Muscle of arm (tissue), 12 donors: ENCODE data around the gene FILIP1. TPM values are rescaled to one million over a fixed set of nuclear protein-coding genes. Genes with fewer than 3 reads are reported as not detected.

Source experiments
- DNase-seq: peaks from one replicate; pipeline ENCODE4 v3.0.0-alpha.2; 2013
- polyA plus RNA-seq, 12 donors: library from polyadenylated mRNA; unstranded; fragments of 120-200 nt; gene quantifications; one replicate each; pipeline ENCODE4 v1.2.1, GENCODE V29; 2013; ENCODE audit not compliant: insufficient read length in 12 of 12

FILIP1 gene
- polyA plus RNA-seq, 12 donors, result 17.8 to 282 (median 54.3) TPM

DNA sequence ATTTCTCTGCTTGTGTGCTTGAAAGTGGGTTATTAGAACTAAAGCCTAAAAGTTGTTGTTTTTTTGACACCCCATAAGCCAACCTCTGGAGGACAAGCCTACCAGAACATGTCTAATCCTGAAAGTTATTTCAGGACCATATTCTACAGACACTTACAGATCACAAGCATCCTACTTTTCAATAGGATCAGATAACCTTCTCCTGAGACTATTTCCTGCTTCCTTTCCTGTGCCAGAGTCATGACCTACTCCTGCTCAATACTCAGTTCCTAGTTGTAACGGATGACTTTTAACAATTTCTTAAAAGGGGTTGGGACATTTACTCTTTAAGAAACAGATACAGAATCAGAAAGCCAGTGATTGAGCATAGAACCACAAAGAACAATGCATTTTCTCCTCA lies 5.3 kb upstream of the FILIP1 start:
- DNase-seq, result no peak

- no peak for DNase-seq
These were observed 4.4 kb upstream of the FILIP1 start for GRCh38 chr6:75497994-75498393.

DNA sequence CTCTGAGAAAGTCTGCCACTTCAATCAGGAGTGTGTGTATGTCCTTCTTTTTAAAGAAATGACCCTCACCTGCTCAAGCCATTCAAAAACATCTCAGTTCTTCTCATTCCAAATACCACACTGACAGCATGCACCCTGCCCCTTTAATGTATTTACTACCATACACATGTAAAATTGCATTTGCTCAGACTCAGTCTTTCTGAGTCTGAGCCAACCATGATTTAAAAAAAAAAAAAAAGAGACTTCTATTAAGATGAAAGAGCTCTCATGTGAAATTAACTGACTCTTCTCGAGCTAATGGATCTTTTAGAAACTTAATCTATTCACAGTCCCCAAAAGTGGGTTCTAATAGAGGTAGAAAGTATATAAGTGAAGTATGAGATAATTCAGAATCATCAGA lies 1.4 kb upstream of the FILIP1 start:
- no peak for DNase-seq

- no peak for DNase-seq
These were observed 690 bp upstream of the FILIP1 start for GRCh38 chr6:75494290-75494689.

- no peak for DNase-seq
These were observed 1.0 kb downstream of the FILIP1 start for GRCh38 chr6:75492386-75493153.

- DNase-seq, result no peak
These were observed 2.3 kb downstream of the FILIP1 start for GRCh38 chr6:75491291-75491690.

DNA sequence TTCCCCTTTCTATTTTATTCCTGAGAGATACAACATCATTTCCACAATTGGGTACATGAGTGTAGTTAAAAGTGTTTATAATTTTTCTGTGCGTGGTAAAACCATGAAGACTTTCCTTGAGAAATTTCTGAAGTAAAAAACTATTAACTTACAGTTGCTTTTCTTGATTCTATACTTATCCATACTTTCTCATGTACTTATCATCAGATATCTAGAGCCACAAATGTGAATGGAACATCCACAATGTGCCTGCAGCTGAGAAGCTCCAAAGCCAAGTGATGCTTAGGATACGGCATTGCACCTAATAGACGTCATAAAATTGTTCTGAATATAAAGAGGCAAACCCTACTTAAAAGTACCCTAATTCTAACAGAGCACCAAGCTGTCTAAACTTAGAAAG lies 2.9 kb downstream of the FILIP1 start:
- DNase-seq, result no peak

GRCh38 chr6:75489025-75489424 lies 4.6 kb downstream of the FILIP1 start:
- DNase-seq, result no peak

GRCh38 chr6:75488033-75488432 lies 5.6 kb downstream of the FILIP1 start:
- DNase-seq, result no peak

GRCh38 chr6:75486850-75487518 lies 6.6 kb downstream of the FILIP1 start:
- DNase-seq, result no peak

DNA sequence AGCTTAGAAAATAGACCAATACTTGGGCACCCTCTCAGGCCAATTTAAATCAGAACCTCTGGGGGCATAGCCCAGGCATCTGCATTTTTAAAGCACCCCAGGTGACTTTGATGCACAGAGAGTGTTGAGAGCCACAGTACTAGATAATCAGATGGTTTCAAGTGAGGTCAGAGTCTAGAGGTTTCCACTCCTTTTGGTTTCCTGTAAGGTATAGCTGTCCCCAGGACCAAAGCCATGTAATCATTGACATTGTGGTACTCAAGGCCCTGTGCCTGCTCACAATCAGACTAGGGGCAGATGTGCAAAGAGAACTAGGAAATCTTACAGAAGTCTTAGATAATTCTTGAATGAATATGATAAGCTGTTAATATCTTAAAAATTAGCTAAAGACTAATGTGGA lies 9.1 kb downstream of the FILIP1 start:
- no peak for DNase-seq

DNA sequence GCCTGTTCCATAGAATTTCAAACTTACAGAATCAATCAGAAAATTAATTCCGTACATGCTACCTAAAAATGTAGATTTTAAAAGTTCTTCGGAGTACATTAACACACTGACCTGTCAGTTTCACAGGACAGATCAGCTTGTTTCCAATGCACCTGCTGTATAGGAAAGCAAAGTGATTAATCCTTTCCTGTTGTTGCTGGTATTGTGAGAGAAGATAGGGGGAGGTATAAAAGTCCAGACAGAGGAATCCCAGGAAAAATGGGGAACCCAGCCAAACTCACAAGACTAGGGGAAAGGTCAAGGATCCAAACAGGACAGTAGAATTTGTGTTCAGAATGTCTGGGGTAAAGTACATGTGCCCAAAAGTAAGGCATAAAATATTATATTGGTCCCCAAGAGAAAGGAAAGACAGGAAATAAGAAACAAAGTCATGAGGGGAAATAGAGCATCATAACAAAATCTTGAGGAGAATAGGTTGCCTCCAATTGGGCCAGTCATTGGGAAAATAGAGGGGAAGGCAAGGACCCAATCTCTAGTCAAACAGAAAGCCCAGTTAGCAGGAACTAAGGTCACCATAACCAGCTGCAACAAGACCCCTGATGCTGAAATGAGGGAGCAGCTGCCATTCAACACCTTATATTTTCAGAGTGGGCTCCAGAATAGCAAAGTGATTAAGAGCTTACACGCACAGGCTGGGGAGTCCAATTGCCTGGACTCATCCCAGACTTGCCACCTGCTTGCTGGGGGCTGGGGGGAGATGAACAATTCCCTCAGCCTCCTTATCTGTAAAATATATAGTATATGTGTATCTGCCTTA lies 10.3 kb downstream of the FILIP1 start:
- no peak for DNase-seq

DNA sequence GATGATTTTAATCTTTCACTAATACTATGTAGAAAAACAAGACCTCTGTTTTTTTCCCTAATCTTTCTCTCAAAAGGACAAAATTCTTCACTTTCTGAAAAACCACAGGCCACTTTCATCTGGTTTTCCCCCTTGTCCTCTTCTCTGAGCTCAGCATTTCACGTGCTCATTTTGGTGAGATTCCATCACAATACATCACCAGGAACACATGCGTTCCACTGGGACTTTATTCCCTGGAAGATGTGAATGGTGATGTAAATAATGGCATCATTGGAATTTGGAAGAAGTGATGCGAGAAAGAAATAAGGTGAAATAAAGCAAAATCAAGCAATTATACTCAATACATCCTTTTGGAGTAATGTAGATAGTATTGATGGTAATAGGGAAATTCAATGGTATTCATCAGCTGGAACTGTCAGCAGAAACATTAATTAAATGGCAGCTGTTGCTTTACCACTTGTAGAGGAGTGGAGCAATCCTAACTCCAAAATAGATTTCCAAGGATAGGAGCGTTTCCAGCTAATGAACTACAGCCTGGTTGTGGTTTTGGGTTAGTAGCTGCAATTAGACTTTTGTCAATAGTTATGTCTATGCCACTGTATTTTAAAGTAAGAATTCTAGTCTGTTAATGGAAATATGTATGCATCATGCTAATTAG lies 11.5 kb downstream of the FILIP1 start:
- DNase-seq, result peak; percentile 74

DNA sequence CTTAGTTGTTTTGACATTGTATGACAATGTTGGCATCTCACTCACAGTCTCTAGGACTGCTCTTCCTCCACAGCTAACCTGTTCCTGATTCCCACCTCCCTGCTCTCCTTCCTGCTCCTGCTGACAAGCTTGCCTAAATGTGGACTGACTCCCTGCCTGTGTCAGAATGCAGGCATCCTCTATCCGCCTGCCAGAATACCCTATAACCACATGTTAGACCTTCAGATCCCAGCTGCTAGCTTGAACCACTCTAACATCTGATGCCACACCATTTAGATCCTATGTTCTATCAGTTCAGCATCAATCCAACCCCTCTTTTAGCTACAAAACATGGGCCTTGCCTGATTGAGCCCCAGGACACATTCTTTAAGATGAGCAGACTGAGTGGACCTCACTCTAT lies 12.2 kb downstream of the FILIP1 start:
- DNase-seq, result no peak

- DNase-seq, result no peak
These were observed 13.2 kb downstream of the FILIP1 start for GRCh38 chr6:75480425-75480824.

DNA sequence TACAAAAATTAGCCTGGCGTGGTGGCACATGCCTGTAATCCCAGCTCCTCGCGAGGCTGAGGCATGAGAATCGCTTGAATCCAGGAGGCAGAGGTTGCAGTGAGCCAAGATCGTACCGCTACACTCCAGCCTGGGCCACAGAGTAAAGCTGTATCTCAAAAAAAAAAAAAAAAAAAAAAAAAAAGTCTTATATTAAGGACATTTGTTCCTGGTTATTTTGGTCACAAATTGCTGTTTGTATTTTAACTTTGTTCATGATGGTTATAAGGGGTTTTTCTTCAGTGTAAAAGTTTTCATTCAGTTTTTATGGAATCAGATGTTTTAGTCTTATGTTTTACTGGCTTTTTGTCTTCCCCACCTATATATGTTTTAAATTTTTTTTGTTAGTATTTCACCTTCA lies 13.9 kb downstream of the FILIP1 start:
- no peak for DNase-seq

- no peak for DNase-seq
These were observed 14.7 kb downstream of the FILIP1 start for GRCh38 chr6:75478929-75479328.

DNA sequence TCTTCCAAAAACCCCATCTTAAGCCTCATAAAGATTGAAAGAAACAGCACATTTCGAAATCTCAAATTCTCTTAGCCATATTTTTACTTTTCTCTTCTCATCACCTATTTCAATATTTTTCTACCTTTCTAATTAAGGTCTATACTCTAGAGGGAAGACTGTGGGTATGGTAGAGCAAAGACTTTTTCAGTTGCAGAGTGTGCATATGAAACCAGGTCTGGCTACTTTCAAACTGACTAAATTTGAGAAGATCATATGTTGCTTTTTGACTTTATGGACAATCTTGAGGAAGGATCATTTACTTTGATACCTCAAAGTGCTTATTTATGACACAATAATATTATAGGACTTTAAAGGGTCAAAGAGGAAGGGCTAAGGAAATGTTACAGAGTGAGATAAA lies 20.7 kb downstream of the FILIP1 start:
- DNase-seq, result no peak

GRCh38 chr6:75467966-75468365 lies 25.6 kb downstream of the FILIP1 start:
- no peak for DNase-seq

GRCh38 chr6:75467284-75467683 lies 26.3 kb downstream of the FILIP1 start:
- no peak for DNase-seq

DNA sequence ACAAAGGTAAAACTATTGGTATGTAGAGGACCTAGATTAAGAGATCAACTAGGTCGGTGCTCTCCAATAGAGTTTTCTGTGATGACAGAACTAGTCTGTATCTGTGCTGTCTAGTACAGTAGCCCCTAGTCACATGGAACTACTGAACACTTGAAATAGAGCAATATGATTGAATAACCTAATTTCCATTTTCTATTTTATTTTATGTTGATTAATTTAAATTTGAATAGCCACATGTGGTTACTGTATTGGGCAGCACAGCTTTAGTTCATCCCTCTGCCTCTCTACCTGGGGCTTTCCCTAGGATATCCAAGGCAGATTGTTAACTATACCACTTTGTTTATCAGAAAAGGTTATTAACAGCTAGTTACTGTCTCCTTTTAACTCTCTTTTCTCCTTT lies 27.0 kb downstream of the FILIP1 start:
- DNase-seq, result no peak

- no peak for DNase-seq
These were observed 29.7 kb downstream of the FILIP1 start for GRCh38 chr6:75463908-75464307.
